SK-N-SH treated with all-trans-retinoic acid at 6 μM for 48 hours (cell line): Measurements from ENCODE around the gene CYP20A1.

Experiments used
- CSDC2 ChIP-seq: fragments of 250-450 bp; sonication (Bioruptor Pico); IDR thresholded peaks from 2 replicates; pipeline ENCODE4 v1.5.0; 2020; ENCODE audit warnings: mild to moderate bottlenecking, moderate library complexity
- GLIS3 ChIP-seq: fragments of 250-450 bp; sonication (Bioruptor Pico); IDR thresholded peaks from 2 replicates; pipeline ENCODE4 v1.5.0; 2020; ENCODE audit warnings: mild to moderate bottlenecking, moderate library complexity
- RARB ChIP-seq: fragments of 250-450 bp; sonication (Bioruptor Pico); IDR thresholded peaks from 2 replicates; pipeline ENCODE4 v1.8.0; 2021; ENCODE audit warnings: mild to moderate bottlenecking, moderate library complexity
- SNAI2 ChIP-seq: fragments of 250-450 bp; sonication (Bioruptor Pico); IDR thresholded peaks from 2 replicates; pipeline ENCODE4 v1.5.0; 2020; ENCODE audit warnings: mild to moderate bottlenecking, moderate library complexity
- ZFP30 ChIP-seq: fragments of 450-650 bp; formaldehyde crosslinking; IDR thresholded peaks from 2 replicates; pipeline ENCODE4 v1.5.0; 2022; ENCODE audit warnings: mild to moderate bottlenecking, moderate library complexity
- TF ChIP-seq, protein P1 (sequence below): fragments of 250-450 bp; sonication (Bioruptor Pico); IDR thresholded peaks from 2 replicates; pipeline ENCODE4 v1.5.1; 2020; ENCODE audit warnings: low read depth, mild to moderate bottlenecking, moderate library complexity
- TF ChIP-seq, protein P2 (sequence below): fragments of 250-450 bp; sonication (Bioruptor Pico); IDR thresholded peaks from 2 replicates; pipeline ENCODE4 v1.8.0; 2021; ENCODE audit warnings: low read depth, mild to moderate bottlenecking, moderate library complexity, borderline replicate concordance
- TF ChIP-seq, protein P3 (sequence below): fragments of 250-450 bp; sonication (Bioruptor Pico); IDR thresholded peaks from 2 replicates; pipeline ENCODE4 v1.8.0; 2020; ENCODE audit warnings: mild to moderate bottlenecking, moderate library complexity, borderline replicate concordance

DNA sequence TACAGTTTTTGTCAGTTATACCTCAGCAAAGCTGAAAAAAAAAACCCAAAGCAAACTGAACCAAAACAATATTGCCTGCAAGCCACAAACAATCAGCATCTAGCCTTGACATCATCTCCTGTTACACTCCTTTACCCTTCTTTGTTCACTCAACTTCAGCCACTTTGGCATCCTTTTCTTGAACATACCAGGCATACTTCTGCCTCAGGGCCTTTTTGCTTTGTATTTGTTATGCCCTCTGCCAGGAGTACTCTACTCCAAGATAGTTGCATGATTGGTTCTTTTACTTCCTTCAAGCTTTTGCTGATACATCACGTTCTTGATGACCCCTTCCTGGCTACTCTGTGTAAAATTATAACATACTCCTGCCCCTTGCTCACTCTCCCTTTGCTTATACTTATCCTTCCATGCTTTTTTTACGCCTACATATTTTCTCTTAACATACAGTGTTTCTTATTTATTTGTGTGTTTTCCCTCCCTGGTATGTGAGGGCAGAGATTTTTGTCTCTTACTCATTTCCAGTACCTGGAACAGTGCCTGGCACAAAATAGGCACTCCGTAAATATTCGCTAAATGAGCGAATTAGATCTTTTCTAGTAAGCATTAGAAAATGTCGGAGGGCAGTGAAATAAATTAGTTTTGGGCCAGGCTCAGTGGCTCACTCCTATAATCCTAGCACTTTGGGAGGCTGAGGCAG is 102.1 kb downstream of the CYP20A1 start:
- TF ChIP-seq, protein P1, sequence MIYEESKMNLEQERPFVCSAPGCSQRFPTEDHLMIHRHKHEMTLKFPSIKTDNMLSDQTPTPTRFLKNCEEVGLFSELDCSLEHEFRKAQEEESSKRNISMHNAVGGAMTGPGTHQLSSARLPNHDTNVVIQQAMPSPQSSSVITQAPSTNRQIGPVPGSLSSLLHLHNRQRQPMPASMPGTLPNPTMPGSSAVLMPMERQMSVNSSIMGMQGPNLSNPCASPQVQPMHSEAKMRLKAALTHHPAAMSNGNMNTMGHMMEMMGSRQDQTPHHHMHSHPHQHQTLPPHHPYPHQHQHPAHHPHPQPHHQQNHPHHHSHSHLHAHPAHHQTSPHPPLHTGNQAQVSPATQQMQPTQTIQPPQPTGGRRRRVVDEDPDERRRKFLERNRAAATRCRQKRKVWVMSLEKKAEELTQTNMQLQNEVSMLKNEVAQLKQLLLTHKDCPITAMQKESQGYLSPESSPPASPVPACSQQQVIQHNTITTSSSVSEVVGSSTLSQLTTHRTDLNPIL (CRISPR knock-in tag): no peak
- no peak for TF ChIP-seq ZFP30 (CRISPR knock-in tag)
- TF ChIP-seq CSDC2 (CRISPR knock-in tag): no peak
- TF ChIP-seq, protein P2, sequence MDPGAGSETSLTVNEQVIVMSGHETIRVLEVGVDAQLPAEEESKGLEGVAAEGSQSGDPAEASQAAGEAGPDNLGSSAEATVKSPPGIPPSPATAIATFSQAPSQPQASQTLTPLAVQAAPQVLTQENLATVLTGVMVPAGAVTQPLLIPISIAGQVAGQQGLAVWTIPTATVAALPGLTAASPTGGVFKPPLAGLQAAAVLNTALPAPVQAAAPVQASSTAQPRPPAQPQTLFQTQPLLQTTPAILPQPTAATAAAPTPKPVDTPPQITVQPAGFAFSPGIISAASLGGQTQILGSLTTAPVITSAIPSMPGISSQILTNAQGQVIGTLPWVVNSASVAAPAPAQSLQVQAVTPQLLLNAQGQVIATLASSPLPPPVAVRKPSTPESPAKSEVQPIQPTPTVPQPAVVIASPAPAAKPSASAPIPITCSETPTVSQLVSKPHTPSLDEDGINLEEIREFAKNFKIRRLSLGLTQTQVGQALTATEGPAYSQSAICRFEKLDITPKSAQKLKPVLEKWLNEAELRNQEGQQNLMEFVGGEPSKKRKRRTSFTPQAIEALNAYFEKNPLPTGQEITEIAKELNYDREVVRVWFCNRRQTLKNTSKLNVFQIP (CRISPR knock-in tag): no peak
- no peak for TF ChIP-seq SNAI2 (CRISPR knock-in tag)
- TF ChIP-seq, protein P3, sequence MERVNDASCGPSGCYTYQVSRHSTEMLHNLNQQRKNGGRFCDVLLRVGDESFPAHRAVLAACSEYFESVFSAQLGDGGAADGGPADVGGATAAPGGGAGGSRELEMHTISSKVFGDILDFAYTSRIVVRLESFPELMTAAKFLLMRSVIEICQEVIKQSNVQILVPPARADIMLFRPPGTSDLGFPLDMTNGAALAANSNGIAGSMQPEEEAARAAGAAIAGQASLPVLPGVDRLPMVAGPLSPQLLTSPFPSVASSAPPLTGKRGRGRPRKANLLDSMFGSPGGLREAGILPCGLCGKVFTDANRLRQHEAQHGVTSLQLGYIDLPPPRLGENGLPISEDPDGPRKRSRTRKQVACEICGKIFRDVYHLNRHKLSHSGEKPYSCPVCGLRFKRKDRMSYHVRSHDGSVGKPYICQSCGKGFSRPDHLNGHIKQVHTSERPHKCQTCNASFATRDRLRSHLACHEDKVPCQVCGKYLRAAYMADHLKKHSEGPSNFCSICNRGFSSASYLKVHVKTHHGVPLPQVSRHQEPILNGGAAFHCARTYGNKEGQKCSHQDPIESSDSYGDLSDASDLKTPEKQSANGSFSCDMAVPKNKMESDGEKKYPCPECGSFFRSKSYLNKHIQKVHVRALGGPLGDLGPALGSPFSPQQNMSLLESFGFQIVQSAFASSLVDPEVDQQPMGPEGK (CRISPR knock-in tag): no peak
- no peak for TF ChIP-seq RARB
- no peak for TF ChIP-seq GLIS3 (CRISPR knock-in tag)
